Kidney tubule cell (primary cell): ENCODE measurements around the gene RASAL1.

Experiments
- DNase-seq: peaks from one replicate; pipeline ENCODE4 v3.0.0-alpha.2; 2018; ENCODE audit warnings: low spot score

RASAL1 gene

DNA sequence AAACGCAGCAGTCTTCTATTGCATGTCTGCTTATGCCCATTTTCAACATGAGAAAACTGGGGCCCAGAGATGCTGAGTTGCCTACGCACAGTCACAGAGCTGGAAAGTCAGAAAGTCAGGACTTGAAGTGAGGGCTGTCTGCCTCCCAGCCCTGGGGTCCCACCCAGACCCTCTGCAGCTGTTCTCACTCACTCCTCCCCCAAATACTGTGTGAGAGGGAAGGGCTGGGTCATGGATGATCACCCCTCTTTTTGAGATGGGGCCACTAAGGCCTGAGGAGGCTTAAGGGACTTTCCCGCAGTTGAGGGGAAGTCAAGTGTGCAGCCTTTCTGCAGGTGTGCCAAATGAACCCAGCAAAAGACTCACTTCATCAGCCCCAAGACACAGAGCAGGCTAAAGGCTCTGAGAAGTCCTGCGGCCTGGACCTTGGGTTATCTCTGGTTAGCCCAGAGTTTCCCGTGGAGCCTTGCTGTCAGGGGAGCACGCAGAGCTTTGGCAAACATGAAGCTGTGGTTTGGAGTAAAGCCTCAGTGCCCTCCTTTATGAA, 60.4 kb downstream of the RASAL1 start:
- DNase-seq = peak; percentile 29

DNA sequence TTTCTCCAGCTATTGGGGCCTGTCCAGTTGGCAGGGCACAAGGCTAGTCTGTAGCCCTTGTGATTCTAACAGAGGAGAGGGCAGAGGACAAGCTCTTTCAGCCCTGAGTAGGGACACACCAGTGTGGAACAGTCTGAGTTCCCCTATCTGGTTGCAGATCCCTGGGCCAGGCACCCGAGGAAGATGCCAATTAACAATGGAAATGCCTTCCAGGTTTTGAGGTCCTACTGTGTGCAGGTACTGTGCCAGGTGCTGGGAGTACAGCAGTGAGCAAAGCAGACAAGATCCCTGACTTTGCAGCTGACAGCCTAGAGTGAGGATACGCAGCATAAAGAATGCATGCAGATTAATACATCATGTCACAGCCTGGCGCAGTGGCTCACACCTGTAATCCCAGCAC, 62.0 kb downstream of the RASAL1 start:
- DNase-seq = no peak

DNA sequence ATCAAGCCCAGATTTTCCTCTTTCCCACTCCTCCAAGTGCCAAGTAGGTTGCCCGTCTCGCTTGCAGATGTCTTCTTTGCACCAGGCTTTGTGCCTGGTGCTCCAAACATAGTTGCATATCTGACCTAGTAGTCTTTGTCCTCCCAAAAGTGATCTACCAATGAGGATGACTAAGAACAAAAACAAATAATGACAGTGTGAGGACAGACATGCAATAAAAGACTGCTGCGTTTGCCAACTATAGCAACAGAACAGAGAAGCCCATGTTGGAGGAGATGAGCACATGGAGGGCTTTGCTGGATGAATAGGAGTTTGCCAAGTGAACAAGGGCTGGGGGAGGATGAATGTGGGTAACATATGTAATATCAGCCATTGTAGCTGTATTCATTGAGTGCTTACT, 63.4 kb downstream of the RASAL1 start:
- peak; percentile 1 for DNase-seq

DNA sequence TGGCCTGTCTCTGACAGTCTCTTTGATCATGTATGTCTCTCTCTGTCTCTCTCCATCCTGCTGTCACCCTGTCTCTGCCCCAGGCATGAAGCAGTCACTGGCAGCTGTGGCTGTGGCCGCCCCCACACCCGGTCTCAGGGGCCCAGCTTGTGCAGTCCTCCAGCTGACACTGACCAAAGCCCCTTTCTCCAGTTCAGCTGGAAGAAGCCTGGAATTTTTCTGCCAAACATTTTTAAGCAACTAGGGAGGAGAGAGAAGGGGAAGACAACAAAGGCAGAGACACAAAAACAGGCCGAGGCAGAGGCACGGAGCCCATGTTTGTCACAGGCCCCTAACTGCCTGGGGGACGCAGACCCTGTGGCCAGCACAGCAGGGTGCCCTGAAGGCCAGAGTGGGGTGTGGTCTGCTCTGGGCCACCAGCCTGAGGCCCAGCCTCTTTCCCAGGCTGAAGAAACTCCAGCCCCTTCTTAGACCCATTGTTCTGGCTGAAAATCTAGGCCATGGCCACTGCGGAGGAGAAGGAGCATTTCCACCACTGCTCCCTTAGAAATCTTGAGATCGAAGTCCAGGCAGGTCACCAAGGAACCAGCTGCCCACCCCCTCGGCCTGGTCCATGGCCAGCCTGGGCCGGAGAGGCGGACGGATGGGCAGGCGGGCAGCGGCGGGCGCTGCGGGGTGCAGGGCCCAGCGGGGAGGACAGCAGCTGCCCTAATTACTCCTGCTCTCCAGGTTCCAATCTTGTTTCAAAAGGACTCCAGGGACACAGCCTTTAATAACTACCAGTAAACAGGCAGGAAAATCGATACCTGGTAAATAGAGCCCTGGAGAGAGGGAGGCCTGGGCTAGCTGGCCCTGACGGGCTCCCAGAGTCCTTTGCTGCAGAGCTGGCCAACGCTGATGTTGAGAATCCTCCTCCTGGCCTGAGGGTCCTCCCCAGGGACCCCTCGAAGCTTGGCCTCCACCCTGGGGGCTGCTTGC, 64.1 kb downstream of the RASAL1 start:
- no peak for DNase-seq

DNA sequence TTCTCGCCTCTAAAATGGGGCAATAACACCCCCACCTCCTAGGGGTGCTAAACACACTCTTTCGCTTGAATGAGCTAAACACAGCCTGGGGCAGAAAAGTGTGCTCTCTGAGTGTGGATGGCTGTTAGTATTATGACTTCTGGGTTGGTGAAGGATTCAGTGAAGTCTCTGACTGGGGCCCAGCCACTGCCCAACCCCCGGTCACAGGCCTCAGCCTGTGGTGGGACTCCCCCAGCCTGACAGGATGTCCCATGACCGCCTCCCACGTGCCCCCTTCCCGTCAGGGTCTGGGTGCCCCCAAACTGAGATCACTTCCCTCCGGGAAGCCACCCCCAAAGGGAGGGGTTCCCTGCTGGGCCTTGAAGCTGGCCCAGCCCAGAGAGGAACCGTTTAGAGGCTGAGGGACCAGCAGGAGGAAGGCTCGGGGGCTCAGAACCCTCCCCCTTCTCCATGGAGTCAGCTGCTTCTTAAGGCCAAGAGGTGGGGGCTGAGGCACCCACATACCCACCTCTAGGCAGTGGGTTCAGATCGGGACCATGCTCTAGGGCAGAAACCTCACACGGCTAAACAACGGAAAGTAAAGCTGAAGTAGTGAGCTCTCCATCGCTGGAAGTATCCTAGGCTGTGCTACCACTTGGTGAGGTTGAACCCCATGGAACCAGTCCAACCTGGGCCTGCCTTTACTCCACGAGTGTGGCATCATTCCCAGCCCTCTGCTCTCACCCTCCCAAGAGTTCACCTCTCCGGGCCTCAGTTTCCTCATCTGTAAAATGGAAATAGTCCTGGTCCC, 65.2 kb downstream of the RASAL1 start:
- DNase-seq = no peak

DNA sequence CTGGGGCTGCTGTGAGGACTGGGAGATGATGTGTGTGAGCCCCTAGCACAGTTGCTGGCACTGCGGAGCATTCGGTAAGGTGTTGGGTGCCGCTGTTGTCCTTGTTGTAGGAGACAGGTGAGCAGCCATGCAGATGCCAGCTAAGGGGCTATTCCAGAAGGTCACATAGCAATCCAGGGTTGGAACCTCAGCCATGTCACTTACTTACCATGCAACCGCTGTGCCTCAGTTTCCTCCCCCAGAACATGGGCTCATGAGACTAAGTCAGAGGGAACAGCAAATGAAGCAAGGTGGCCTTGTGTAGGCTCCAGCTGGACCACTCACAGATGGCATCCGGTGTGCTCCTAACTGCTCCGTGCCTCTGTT, 65.8 kb downstream of the RASAL1 start:
- DNase-seq = no peak

DNA sequence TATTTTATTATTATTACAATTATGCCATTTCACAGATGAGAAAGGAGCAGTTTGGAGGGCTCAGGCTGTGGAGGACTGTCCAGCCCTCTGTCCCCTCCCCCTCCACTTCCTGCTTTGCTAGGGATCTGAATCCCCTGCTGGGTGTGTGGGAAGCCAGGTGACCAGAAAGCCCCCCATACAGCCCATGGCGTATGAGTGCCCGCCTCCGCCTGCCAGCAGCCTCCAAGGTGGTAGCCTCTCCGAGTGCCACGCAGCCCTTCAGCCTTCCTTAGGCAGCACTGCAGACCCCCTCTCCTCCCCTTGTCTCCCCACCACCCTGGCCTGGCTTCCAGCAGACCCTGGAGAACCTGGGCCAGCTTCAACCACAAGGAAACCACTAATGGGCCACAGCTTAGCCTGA, 66.4 kb downstream of the RASAL1 start:
- DNase-seq = no peak

DNA sequence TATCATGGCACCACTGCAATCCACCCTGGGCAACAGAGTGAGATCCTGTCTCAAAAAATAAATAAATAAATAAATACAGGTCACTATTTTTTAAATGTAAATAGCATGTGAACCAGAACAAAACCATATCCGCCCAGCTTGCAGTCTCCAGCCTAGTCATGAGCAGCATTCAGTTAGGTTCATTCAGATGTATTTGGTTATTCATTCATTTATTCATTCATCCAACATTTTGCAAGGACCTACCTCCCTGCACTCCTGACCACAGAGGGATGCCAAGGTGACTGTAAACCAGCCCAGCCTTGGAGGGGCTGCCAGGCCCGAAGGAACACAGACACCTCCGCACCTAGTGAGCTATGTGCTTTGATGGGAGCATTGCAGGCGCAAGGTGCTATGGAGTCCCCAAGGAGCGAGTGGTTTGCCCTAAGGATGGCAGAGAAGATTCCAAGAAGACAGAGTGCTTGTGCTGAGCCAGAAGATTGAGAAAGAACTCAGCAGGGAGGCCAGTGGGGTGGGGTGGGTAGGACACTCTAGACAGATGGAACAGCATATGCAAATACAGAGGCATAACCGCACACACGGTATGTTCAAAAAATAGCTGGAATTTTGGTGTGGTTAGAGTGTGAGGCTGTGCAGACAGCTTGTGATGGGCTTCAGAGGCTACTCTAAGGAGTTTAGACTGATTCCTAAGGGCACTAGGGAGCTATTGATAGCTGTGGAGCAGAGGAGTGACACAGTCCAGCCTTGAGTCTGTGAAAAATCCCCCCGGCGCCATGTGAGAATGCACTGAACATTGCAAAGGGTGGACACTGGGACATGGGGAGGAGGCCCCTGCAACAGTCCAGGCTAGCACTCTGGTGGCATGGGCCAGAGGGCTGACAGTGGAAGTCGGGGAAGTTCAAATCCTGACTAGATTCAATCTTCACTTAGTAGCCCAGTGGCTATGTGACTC, 67.3 kb downstream of the RASAL1 start:
- DNase-seq = no peak

DNA sequence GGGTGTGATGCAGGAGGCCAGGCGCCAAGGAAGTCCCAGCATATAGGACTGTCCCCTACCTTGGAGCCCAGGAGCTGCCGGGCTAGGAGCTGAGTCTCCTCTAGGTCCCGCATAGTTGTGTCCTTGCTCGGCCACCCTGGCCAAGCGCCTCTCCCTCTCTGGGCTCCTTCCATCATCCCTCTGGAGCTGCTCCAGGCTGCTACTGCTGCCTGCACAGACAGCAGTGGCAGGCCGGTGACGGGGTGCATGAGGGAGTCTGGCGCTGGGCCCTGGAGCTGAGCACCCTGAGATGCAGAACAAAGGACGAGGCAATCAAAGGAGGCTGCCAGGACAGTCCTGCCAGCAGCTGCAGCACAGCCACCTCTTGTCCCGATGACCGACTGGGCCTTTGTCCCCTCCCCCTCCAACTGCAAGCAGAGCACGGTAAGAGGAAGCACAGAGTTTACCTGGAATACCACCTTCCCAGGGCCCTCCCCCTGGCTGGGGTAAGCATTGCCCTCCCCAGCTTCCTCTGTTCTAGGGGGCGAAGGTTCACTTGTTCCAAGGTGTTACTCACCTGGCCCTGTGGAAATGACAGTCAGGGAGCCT, 68.7 kb downstream of the RASAL1 start:
- no peak for DNase-seq

DNA sequence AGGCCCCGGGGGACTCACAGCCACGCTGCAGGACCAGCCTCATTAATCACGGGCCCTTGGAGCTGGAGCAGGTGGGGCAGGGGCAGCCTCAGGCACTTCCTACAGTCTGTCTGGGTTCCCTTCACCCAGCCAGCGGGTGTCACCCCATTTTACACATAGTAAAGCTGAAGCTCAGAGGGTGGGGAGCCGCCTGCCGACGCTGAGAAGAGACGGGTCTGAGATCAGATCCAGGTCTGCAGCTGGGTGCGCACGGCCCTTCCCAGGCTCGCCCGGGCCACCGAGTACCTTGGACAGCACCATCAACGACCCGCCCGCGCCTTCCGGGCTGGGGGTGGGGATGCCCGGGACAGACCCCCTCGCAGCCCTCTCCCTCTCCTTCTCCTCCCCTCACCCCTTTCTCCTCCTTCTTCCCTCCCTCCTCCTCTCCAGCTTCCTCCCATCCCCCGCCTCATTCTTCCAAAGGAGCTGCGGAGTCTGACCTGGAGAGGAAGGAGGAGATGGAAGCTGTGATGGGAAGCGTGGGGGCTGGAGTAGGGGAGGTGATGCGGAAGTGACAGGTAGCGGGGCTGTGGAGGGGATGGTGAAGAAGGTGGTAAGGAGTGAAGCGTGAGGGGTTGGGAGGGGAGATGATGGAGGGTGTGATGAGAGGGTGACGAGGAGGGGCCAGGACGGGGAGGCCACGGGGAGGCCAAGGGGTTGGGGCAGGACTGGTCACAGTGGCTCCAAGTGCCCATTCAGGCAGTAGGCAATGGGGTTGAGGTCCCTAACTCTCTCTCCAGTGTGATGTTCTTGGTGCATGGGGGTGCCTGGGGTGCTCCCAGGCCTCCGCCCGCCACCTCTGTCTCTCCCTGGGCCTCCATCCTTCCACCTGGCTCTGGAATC, 70.2 kb downstream of the RASAL1 start:
- peak; percentile 3 for DNase-seq

DNA sequence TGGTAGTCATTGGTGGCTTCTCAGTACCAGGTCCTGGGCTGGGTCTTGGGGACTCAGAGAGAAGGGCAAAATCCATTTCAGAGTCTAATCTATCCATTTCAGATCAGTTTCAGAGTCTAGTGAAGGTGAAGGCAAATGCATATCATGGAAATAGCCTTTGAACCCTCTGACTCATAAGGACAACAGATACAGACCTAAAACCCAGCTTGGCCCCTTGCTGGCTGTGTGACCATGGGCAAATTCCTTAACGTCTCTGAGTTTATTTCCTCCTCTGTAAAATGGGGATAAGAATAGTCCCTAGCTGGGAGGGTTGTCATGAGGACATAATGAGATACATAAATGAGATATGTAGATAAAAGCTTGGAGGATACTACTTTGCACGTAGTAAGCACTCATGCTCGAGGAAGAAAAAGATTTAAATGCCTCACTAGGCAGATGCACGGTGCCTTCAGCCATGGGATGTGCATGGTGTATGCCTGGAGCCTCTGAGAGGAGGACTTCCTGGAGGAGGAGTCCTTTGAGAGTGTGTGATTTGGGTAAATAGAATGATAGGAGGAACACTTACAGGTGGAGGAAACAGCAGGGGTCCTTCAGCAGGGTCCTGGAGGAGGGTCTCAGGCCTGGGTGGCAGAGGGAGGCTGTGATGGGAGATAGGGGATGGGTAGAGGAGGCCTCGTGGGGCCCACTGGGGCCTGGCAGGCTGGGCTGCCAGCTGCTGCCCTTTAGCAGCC, 71.0 kb downstream of the RASAL1 start:
- no peak for DNase-seq

DNA sequence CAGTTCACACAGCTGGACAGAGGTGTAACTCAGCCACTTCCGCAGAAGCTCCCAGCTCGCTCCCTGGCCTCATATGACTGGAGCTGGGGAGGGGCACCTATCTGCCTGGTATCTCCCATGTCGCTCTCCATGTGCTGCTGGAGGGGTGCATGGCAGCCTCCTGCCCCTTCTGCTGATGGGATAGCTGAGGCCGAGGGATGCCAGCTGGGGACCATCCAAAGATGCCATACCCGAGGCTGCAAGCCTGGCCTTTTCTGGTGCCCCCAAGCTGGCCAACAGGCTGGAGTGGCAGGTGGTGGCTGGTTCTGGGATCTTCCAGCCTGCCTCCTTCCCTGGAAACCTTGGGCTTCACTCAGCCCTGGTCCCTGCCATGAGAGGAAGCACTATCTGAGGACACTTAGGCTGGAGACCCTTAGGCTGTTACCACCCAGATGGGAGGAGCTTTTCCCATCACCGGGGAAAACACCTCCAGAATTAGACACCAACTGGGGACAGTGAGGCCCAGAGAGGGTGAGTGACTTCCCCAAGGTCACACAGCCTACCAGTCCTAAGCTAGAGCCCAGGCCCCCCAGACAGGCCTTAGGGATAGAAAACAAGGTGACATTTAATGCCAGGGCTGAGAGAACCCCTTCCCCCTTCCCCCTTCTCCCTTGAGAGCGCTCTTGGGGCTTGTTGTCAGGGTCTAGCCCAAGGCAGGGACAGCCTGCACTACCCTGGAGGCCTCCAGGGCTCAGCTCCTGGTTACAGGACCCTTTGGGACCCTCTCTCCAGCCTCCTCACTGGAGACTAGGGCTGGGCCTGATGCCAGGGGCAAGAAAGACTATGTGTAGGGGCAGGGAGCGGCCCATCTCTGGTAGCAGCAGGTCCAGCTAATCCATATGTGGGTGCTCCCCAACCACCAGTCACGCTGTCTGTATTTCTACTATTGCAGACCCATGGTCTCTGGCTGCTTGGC, 71.9 kb downstream of the RASAL1 start:
- DNase-seq = no peak

DNA sequence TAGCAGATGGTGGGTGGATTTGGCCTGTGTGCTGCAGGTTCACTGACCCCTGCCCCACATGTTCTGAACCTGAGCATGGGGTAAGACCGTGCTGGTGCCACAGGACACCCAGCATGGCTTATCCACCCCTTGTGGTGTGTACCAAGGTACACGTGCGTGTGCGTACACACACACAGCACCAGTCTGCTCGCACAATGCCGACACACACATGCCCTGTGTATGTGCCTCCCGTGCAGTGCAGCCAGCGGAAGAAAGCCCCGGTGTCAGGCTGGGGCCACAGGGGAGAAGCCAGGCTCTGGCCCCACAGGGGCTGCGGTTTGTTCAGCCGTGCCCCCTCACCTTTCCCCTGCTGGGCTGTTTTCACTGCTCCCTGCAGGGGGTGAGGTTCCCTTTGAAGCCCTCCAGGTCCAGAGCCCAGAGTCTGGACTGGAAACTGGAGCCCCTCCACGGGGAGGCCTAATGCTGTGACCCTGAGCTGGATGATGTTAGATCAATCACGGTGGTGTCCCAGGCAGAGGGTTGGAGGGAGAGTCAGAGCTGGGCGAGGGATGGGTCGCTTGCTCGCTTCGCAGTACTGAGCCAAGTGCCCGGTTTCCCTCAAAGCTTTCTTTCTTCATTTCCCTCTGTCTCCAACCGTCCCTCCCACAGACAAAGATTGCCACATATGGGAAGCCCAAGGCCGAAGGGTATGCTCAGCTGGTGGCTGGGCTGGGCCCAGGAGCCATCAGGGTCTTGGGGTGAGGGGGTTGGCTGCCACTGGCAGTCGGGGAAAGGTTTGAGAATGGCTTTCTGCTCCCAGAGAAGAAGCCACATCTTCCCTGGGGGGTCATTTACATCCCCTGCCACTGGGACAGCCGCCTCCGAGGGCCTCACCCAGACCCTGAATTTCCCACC, 72.8 kb downstream of the RASAL1 start:
- DNase-seq = no peak

DNA sequence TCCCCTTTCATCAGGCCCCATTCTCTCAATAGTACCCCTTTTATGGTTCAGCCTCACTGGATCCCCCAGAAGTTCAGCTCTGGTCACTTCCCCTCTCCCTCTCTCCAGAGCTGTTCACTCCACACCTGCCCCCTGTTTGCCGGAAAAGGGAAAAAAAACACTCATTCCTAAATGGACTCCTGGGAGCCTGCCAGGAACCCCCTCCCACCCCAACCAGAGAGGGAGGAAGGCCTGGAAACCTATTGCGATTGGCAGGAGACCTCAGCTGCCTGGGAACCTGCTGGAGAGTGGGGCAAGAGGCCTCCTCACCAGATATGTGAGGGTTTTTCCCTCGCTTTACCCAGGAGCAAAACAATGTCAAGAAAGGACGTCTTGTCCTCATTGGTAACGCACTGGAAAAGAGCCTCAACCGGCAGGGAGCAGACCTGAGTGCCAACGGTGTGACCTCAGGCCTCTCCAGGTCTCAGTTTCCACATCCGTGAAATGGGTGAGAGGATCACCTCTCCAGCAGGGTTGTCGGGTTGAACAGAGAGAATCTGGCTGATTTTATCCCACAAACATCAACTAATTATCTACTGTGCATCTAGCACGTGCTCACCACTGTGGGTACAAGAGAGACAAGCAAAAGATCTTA, 74.4 kb downstream of the RASAL1 start:
- DNase-seq = no peak

DNA sequence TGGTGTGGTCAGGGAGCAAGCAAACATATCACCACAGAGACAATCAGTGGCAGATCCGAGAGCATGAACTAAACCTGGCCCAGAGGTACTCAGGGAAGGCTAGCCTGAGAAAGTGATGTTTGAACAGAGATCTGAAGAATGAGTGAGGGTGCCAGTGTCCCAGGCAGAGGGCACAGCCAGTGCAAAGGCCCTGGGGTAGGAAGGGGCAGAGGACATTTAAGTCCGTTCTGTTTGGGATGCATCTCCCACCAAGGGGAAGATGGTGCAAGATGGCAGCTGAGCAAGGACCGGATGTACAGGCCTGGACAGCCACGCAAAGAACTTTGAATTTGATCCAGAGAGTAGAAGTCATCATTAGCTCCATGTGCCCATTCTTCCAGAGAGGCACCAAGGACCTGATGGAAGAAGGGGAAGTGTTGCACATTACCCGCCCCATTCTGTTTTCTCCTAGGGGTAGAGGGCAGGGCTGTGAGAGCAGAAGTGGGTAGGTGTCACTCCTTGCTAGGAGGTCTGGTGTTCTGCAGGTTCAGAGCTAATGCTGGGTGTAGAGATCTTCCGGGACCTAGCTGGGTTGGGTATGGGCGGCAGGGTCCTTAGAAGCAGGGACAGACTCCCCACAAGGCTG, 75.1 kb downstream of the RASAL1 start:
- DNase-seq = no peak

DNA sequence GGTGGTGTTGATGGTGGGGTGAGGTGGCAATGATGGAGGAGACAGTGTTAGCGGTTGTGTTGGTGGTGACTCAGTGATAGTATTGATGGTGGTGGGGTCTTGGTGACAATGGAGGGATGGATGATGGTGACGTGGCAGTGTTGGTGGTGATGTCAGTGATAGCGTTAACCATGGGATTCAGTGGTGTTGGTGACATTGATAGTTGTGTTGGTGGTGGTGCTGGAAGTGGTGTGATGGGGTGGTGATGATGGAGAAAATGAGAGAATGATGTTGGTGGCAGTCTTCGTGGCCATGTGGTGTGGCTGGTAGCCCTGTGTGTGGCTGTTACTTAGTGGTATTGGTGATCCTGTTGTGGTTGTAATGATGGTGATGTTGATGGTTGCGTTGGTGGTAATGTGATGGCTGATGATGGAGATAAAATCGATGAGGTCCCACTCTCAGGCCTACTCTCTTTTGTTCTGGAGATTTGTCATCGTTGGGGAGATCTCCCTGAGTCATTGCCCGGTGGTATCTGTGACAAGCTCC, 76.4 kb downstream of the RASAL1 start:
- no peak for DNase-seq
